Stimulated activated CD4-positive, alpha-beta T cell treated with anti-CD3 and anti-CD28 coated beads, TNF-alpha, amount 100 ng/mL, for 48 hours (primary cell): ENCODE measurements around the gene SUMO3.

Source experiments
- DNase-seq, 3 donors: peaks; one replicate each; pipeline ENCODE4 v3.0.0-alpha.2; 2020; ENCODE audit warnings: low read depth in 3 of 3

SUMO3 gene

DNA sequence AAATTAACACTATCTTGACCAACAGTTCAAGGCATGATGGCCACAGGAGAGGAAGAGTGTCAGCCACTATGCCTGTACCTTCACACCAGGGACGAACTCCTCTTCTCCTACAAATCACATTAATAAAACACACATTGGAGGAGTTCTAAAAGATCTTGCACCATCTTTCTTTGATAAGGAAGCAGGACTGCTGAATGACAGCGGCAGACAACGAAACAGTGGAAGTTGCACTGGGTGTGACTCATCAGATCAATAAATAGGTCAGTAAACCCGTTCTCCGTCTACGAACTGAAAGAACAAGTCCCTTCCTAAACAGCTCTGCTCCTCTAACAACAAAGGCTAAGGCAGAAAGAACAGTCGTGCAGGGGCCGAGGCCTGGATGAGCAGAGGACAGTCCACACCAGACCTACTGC is 39.4 kb downstream of the SUMO3 start:
- no peak for DNase-seq

DNA sequence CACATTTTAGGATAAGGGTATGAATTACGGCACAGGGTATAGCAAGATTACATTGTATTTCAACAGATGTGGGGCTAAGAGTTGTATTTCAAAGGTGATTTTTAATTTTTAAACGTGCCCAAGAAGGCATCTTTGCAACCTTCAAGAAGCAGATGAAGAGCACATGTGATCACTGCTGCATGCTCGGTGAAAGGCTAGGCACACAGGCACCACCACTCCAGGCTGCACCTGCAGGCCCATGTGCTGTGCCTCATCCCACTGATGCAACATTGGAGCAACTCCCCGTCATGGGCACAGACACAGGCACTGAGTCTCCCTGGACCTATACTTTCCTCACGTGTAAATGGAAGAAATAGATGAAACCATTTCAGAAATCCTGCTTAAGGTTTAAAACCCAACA is 39.8 kb downstream of the SUMO3 start:
- DNase-seq: no peak

DNA sequence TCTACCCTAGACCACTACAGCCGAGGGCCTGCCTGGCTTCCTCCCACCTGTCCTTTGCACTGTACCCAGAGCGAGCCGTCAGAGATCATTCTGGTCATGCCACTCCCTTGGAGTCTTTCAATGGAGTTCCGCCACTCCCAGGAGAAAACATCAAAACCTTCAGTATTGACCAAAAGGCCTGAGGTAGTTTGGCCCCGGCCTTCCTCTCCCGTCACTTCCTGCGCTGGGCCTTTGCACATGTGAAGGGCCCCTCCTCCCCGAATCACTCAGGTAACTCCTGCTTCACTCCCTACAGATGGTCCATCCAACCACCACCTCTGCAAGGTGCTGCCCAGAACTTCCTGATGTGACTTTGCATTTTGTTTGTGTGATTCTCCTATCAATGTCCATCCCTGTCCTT is 42.9 kb downstream of the SUMO3 start:
- DNase-seq: no peak

DNA sequence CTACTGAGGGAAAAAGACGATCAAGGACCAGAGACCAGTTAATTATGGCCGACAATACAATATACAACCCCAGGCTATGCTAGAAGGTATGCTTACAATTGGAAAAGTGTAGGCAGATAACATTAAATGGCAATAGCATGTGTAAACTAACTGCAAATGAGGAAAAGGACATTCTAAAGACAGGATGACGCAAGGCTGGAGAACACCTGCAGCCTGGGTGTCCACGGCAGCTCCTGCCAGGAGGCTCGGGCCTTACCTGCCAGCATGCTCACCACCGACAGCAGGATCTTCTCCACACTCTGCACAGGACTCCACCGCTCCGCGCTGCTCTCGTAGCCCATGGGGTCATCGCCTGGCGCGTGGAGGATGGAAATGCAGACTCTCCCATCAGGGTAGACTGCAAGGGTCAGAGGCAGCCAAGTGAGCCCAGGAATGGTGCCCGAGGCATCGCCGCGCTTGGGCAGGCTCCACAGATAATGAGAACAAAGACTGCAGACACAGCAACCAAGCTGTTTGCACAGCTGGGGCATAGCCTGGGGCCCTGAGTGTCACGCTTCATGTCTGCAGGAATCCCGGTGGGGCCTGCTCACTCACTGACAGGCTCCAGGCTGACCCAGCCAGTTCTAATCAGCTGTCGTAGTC is 44.5 kb downstream of the SUMO3 start:
- no peak for DNase-seq

DNA sequence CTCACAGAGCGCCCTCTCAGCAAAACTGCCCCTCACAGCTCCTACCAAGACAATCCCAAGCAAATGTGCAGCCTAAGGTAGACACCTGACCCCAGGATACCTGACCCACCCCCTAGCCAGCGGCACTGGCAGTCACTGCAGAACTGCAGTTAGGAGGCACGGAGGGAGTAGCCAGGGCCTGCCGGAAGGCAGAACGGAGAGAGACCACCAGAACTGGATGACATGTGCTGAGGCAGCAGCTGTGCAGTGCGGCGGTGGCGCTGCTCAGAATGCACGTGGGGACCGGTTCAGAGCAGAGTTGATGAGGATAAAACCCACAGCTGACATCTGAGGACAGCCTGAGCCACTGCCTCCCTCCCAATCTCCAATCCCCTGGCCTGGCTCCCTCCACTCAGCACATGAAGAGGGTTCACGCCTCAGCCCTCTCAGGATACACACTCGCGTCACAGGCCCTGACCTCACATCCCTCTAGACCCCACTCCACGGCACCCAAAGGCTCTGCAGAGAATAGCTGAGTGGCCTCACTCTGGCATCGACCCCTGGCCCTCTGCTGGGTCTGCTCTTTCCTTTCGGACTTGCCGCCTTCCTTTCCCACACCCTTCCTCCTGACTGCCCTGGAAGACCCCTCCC is 45.9 kb downstream of the SUMO3 start:
- DNase-seq: no peak

DNA sequence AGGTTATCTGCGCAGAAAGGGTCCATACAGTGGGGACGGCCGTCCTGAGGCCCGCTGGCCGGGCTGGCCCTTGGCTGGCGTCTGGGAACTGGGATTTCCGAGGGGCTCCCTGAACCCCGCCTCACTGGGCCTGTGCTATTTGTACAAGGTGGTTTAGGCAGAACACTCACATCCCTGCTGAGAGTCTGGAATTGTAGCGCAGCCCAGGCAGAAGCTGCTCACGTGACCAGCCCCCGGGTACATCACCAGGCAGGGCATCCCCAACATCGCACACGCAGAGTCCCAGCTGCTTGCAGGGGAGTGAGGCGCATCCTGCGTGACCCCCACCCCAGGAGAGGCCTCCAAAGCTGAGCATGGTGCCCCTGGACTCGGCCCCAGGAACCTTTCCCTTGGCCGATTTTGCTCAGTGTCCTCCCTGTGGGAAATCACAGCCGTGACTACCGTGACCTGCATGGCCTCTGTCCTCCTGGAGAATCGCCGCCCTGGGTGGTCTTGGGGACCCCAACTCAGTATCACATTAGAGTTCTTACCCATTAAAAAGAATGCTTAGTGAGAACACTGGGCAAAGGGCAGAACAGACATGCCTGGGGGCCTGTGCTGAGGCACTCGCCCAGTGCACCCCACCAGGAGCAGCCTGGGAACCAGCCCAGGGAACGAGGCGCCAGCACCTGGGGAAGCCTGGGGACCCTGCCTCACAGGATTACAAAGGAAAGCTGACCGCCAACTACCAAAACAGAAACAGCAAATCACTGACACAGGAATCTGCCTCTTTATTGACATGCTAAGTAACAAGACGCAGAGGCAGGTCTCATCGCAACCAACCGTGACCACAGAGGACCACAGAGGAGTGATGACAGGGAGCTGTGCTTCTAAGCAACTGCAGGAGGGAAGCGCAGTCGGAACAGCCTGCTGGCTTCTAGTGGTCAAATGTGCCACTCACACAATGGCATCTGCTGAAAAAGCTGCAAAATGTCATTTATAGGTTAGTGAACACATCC is 49.7 kb downstream of the SUMO3 start:
- no peak for DNase-seq

DNA sequence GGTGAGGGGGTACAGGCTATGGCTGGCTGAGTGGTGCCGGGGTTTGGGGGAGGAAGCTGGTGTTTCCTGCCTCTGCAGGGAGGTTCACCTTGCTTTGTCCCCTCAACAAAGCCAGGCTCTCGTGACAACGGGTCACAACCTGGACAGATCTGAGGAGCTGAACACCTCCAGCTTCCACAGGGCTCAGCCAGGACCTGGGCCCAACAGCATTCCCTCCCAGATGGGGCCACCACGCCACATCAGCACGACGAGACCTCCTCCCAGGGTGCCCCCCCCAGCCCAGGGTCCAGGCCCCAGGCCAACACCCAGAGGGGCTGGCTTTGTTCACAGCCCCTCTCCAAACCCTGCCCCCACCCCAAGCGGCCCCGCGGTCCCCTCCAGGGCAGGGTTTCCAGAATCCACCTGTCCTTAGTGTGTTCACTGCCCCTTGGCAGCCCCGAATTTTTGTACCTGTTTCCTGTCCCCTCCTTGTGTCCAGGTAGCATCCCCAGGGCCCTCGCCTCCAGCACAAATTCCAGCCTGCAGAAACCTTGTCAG is 51.0 kb downstream of the SUMO3 start:
- no peak for DNase-seq

DNA sequence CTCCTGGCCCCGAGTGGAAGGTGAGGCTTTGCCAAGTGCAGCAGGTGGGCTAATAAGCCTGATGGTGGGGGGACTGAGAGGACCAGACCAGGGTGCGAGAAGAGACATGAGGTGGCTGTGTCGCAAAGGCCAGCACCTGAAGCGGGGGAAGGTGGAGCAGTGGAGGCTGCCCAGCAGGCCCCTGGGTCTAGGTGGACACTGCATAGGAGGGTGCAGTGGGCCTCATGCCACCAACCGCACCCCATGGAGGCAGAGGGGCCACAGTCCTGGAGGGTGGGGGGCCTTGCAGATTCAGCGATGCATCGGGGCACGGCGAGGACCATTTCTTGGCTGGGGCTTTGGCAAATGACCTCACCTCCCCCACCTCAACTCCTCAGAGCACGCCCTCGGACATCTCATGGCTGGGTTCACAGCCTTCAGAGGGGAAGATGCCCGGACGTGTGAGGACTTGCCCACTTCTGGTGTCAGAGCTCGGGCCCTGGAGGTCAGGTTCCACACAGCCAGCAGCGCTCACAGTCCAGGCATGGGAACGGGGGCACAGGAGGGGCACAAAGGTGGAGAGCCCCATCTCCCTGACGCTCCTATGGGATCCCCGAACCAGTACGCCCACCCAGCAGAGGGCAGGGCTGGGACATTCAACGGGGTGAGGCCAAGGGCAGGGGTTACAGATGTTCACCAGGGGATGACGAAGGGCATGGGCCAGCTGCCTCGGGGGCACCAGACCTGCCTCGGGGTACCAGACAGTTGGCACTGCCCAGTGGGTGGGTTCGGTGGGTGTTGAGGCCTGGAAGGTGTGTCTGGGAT is 51.6 kb downstream of the SUMO3 start:
- DNase-seq: no peak

DNA sequence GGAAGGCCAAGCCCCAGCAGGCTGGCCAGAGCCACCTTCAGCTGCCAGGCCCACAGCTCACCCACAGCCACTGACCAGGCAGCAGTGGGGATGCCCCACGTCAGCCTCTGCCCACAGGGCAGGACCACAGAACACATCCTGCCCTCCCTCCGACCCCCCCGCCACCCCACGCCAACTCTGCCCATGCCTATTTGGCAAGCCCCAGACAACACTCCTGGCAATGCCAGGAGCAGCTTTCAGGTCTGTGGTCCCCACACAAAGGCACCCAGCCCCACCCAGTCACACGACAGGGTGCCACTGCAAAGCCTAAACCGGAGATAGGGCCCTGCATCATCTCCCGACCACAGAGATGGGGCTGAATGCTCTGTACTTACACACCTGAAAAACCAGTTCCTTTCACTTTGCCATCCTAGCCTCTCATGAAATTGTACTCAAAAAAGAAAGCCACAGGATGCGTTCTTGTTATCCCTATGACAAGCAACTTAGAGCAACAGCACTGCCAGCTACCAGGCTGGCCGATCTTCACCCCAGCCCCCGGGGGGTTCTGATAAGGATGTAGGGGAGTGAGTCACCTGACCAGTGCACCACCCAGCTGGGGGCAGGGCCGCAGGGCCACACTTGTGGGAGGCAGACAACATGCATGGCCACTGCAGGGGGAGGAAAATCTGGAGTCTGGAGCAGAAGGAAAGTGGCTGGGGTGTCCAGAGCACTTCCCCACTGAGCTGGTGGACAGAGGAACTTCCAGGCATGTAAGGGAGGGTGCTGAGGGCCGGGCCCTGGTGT is 52.4 kb downstream of the SUMO3 start:
- no peak for DNase-seq

DNA sequence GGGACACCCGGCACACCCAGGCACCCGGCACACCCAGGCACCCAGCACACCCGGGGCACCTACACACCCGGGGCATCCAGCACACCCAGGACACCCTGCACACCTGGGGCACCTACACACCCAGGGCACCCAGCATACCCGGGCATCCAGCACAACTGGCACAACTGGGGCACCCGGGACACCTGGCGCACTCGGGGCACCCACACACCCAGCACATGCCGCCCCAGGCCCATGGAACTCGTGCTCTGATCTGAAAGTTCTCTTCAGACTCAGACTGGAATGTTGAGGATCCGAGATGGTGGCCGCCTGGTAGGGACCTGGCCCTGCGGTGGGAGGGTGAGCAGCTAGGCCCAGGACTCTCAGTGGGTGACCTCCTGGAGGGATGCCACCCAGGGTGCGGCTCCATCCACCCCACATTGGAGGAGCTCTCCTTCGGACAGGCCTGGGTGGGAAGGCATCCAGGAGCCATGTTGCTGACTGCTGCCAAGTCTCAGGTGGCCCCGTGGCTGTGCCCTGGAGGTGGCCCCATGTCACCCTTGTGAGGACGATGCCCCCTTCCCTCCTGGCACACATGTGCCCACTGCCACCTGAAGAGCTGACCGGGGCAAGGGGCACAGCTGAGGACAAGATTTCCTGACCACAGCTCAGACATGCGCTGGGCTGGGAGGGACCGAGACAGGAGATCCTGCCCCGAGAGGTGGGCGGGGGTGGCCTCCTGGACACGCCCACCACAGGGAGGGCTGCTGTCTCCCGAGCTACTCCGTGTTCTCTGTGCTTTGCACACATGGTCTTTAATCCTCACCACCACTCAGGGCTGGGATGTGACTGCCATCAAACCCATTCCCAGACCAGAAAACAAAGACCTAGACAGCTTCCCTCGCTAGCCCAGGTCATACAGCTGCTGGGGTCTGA is 53.3 kb downstream of the SUMO3 start:
- DNase-seq: no peak

DNA sequence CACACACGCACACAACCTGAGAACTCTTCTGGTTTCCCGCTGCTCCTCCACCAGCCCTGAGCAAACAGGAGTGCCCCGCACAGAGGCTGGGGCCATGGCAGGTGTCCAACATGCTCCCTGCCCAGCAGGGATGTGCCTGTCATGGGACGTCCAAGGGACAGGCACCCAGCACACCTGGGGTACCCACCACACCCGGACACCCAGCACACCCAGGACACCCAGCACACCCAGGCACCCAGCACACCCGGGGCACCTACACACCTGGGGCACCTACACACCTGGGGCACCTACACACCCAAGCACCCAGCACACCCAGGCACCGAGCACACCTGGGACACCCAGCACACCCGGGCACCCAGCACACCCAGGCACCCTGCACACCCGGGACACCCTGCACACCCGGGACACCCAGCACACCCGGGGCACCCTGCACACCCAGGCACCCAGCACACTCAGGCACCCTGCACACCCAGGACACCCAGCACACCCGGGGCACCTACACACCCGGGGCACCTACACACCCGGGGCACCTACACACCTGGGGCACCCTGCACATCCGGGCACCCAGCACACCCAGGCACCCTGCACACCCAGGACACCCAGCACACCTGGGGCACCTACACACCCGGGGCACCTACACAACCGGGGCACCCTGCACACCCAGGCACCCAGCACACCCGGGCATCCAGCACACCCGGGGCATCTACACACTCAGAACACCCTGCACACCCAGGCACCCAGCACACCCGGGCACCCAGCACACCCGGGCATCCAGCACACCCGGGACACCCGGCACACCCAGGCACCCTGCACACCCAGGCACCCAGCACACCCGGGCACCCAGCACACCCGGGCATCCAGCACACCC is 54.2 kb downstream of the SUMO3 start:
- DNase-seq: no peak

DNA sequence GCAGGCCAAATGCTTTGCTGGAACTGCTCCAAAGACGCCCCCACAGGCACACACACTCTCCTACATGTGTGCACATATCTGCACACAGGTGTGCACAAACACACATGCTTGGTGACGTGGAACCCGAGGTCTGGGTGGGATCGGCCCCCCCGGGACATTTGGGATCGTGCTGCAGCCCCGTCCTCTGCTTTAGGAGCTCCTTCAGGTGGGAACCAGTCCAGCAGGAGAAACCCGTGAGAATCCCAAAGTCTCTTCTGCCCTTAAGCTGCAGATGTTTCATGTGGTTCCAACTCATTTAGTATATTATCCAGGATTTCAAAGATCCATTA is 54.8 kb downstream of the SUMO3 start:
- no peak for DNase-seq

DNA sequence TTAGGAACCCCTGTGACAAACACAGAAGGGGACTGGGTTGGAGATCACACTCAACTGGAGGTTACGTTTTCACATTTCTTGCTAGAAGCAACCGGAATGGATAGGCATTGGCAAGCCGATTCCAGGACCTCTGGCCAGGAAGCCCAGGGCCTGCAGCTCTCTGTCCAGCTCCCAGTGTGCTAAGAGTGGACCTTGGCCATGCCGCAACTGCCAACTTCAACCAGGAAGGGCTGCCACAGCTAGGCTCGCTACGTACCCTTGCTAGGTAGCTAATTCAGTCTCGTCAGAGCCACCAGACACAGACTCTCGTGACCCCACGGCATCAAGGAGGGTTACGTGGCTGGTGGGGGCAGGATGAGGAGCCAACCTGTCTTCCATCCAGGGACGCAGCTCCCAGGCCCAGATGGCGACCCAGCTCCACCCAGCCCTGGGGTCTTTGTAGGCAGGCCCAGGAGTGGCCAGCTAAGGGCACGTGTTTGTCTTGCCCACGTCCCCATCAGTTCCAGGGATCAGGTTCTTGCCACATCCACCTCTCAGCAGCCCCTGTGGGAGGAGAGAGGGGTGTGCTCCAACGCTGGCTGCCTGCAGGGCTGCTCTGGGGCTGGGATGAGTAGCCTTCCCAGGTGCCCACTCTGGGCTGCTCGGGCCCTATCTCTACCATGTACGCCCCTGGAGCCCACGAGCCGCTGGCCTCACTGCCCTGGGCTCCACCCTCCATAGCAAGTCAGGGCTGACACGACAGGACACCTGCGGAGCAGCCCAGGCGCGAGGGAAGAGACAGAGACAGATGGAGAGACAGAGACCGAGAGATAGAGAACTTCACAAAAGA is 55.4 kb downstream of the SUMO3 start:
- DNase-seq: no peak

DNA sequence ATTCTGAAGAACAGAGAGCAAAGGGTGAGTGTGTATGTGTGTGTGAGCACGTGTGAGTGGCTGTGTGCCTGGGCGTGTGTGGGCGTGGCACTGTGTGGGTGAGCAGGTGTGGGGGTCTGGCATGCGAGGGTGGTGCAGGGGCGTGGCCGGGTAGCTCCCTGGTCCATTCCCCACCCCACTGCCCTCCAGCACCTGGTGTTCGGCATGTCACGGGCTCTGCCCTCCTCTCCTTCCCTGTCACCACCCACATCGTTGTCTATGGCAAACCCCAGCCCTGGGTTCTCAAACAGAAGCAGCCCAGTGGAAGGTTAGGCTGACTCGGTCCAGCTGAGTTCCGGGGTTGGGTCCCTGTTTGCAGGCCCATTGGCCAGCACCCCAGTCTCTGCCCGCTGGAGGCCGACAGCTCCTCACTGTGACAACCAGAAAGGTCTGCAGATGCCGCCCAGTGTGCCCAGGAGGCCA is 56.1 kb downstream of the SUMO3 start:
- DNase-seq: no peak

DNA sequence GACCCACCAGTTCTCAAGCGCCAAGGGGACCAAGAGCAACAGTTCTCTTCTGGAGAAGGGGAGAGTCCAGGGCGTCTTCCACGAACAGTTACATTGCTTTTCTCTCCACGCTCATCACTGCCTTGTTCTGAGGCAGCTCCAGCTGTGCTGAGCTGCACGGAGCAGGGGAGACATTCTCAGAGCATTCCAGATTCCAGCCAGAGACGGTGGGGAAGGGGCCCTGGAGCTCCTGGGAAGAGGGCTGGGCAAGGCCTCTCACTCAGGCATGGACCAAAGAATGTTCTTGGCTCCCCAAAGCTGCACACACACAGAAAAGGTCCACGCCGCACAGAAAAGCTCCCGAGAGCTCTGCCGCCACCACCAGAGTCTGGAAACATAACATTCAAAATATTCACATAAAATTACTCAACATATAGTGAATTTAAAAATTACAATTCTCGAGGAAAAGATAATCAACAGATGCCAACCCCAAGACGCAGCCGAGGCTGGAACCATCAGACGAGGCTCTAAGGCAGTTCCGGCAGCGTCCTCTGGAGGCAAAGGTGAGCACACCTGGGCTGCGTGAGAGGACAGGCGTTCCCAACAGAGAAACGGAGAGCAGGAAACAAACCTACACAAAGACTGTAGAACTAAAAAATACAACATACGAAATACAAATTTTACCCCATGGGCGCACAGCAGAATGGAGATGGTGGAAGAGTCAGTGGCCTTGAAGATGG is 56.7 kb downstream of the SUMO3 start:
- no peak for DNase-seq

DNA sequence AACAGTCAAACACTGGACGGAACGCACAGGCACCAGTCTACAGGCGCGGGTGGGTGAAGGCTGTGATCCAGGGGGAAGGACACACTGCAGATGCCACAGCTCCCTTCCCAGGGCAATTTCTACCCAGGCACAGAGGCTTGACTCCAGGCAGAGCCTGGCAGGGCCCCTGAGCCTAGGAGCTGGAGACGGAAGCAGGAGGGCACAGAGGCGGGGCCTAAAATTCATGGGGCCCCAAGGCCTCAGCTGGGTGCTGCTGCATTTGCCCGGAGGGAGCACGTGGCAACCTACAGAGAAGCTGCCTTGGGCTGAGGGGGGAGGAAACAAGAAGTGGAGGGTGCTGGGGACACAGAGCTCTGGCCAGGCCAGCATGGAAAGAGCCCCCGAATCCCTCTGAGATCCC is 57.5 kb downstream of the SUMO3 start:
- DNase-seq: no peak

DNA sequence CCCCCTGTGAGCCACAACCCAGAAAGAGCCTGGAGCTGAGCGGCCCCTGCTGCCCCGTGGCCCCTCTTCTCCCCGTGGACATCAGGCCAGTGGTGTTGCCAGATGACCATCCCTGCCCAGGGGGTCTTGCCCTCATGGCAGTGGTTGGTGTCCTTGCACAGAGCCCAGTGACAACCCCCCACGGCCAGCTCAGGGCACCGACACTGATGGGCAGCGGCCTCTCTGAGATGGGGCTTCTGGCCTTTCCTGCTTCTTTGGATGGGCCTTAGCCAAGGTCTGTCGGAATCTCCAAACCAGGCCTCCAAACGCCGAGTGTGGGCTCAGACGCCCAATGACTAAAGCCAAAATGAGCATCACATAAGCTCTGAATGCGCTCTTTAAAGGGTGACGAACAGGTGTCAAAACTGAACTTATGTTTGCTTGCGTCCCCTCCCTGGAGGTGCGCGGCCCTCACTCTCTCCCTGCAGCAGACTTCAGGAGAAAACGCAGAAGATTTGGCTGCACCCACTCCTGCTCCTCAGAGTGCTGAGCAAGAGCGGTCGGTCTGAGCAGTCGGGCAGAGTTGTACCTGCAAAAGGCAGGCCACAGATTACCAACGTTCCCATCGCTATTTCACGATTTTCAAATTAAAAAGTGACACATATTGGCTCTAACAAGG is 58.1 kb downstream of the SUMO3 start:
- no peak for DNase-seq
